ENCODE data around the gene DPPA5. TPM values are rescaled to one million over a fixed set of nuclear protein-coding genes. Genes with fewer than 3 reads are reported as not detected.

DPPA5 gene
- total and polyA plus RNA-seq, 2 experiments from 2014 or later = 3.0 to 12.9 TPM

- TF ChIP-seq STAT1 (IDR thresholded peaks at IDR 0.05; ENCODE audit: unreplicated experiment) (no peak), NANOG (IDR thresholded peaks at IDR 0.05; ENCODE audit: borderline replicate concordance) (no peak), CTCF (conservative IDR thresholded peaks at IDR 0.05; ENCODE audit: low read depth in 2 of 2) (no peak), REST (IDR thresholded peaks at IDR 0.05; ENCODE audit: unreplicated experiment) (no peak), ZNF331 (CRISPR knock-in tag; IDR thresholded peaks at IDR 0.05; ENCODE audit: low read depth) (no peak), EZH2 (IDR thresholded peaks at IDR 0.05; ENCODE audit: low read depth, unreplicated experiment) (no peak), ETS1 (IDR thresholded peaks at IDR 0.05) (no peak), JUNB (IDR thresholded peaks at IDR 0.05; ENCODE audit: unreplicated experiment) (no peak), ZNF462 (CRISPR knock-in tag; IDR thresholded peaks at IDR 0.05) (no peak), ZNF114 (CRISPR knock-in tag; IDR thresholded peaks at IDR 0.05) (no peak), CREB1 (CRISPR knock-in tag; IDR thresholded peaks at IDR 0.05; ENCODE audit: low read depth) (no peak), EZH2phosphoT487 (IDR thresholded peaks at IDR 0.05; ENCODE audit: unreplicated experiment) (no peak), POLR2AphosphoS5 (IDR thresholded peaks at IDR 0.05; ENCODE audit: low read depth) (no peak)
- Mint-ChIP-seq H3K36me3 (ENCODE audit: low read depth) (no peaks in the 10 kb centered on the region), H3K27ac (no peak overlapping the region), H3K27me3 (ENCODE audit: insufficient read depth, low read depth, poor library complexity) (peaks cover 2% of the 10 kb centered on the region), H3K4me3 (no peak overlapping the region), H3K4me1 (peaks cover 8% of the 10 kb centered on the region), H3K9me3 (no peaks in the 10 kb centered on the region)
- no peaks in the 10 kb centered on the region for H3F3A ChIP-seq (replicated peaks; ENCODE audit: low read depth)
- no peaks in the 10 kb centered on the region for H3K79me2 ChIP-seq (replicated peaks; ENCODE audit: insufficient read depth)
- no peaks in the 10 kb centered on the region for H3K27me3 ChIP-seq (ENCODE audit: insufficient read depth)
- no peaks in the 10 kb centered on the region for H3K9me2 ChIP-seq (ENCODE audit: insufficient read depth)
- H3K4me2 ChIP-seq = no peak overlapping the region
- H3K4me3 ChIP-seq = no peak overlapping the region
- H3K27ac ChIP-seq (ENCODE audit: low read depth) = no peak overlapping the region
- ATAC-seq (no peak), DNase-seq (ENCODE audit: low spot score) (no peak)
- 0 out of 2 replicates have a peak overlapping the region, but pooled peaks have one; percentile 52 for H2AFZ ChIP-seq
- no peaks in the 10 kb centered on the region for H4K20me1 ChIP-seq (replicated peaks; ENCODE audit: insufficient read depth)
- no peaks in the 10 kb centered on the region for H3K36me3 ChIP-seq (ENCODE audit: insufficient read depth)
- peaks cover 11% of the 10 kb centered on the region; the same call in 1 of the 2 replicates for H3K4me1 ChIP-seq (ENCODE audit: insufficient read depth)
Measured at GRCh38 chr6:73364121-73364520, 10.0 kb upstream of the DPPA5 start.
